SK-N-SH treated with all-trans-retinoic acid at 6 μM for 48 hours (cell line): Measurements from ENCODE around the gene PIM3.

Source experiments
- ATAC-seq: fragments of 200-7000 bp; cut with Tn5 transposase; 3 replicates; pipeline ENCODE4 v1.9.1; 2020; ENCODE audit warnings: mild to moderate bottlenecking, moderate library complexity
- ARNTL ChIP-seq: fragments of 450-650 bp; formaldehyde crosslinking; IDR thresholded peaks from 2 replicates; pipeline ENCODE4 v1.5.0; 2020; ENCODE audit warnings: low read depth, mild to moderate bottlenecking, moderate library complexity, borderline replicate concordance
- BACH2 ChIP-seq: fragments of 250-450 bp; sonication (Bioruptor Pico); IDR thresholded peaks from 2 replicates; pipeline ENCODE4 v1.9.0; 2021; ENCODE audit warnings: mild to moderate bottlenecking, borderline replicate concordance
- CSDC2 ChIP-seq: fragments of 250-450 bp; sonication (Bioruptor Pico); IDR thresholded peaks from 2 replicates; pipeline ENCODE4 v1.5.0; 2020; ENCODE audit warnings: mild to moderate bottlenecking, moderate library complexity
- ESRRG ChIP-seq: fragments of 250-450 bp; sonication (Bioruptor Pico); IDR thresholded peaks from 2 replicates; pipeline ENCODE4 v1.6.1; 2021; ENCODE audit warnings: mild to moderate bottlenecking
- GLIS3 ChIP-seq: fragments of 250-450 bp; sonication (Bioruptor Pico); IDR thresholded peaks from 2 replicates; pipeline ENCODE4 v1.5.0; 2020; ENCODE audit warnings: mild to moderate bottlenecking, moderate library complexity
- ISL1 ChIP-seq: fragments of 250-450 bp; sonication (Bioruptor Pico); IDR thresholded peaks from 2 replicates; pipeline ENCODE4 v2.1.2; 2022; ENCODE audit warnings: mild to moderate bottlenecking, moderate library complexity
- OSR1 ChIP-seq: fragments of 250-450 bp; sonication (Bioruptor Pico); IDR thresholded peaks from 2 replicates; pipeline ENCODE4 v1.8.0; 2022; ENCODE audit warnings: moderate library complexity, mild to moderate bottlenecking, inconsistent platforms
- PPARA ChIP-seq: fragments of 250-450 bp; sonication (Bioruptor Pico); IDR thresholded peaks from 2 replicates; pipeline ENCODE4 v1.5.0; 2020; ENCODE audit warnings: mild to moderate bottlenecking, borderline replicate concordance
- RARB ChIP-seq: fragments of 250-450 bp; sonication (Bioruptor Pico); IDR thresholded peaks from 2 replicates; pipeline ENCODE4 v1.8.0; 2021; ENCODE audit warnings: mild to moderate bottlenecking, moderate library complexity
- SNAI2 ChIP-seq: fragments of 250-450 bp; sonication (Bioruptor Pico); IDR thresholded peaks from 2 replicates; pipeline ENCODE4 v1.5.0; 2020; ENCODE audit warnings: mild to moderate bottlenecking, moderate library complexity
- TCF4 ChIP-seq: fragments of 250-450 bp; sonication (Bioruptor Pico); IDR thresholded peaks from 2 replicates; pipeline ENCODE4 v1.8.0; 2021; ENCODE audit warnings: mild to moderate bottlenecking, moderate library complexity, borderline replicate concordance
- TOX ChIP-seq: fragments of 250-450 bp; sonication (Bioruptor Pico); IDR thresholded peaks from 2 replicates; pipeline ENCODE4 v1.8.0; 2021; ENCODE audit warnings: mild to moderate bottlenecking, moderate library complexity, borderline replicate concordance
- ZC3H10 ChIP-seq: fragments of 250-450 bp; sonication (Bioruptor Pico); IDR thresholded peaks from 2 replicates; pipeline ENCODE4 v1.5.1; 2021; ENCODE audit warnings: mild to moderate bottlenecking, moderate library complexity
- ZFP3 ChIP-seq: fragments of 250-450 bp; sonication (Bioruptor Pico); IDR thresholded peaks from 2 replicates; pipeline ENCODE4 v1.5.0; 2020; ENCODE audit warnings: mild to moderate bottlenecking, moderate library complexity
- ZFP30 ChIP-seq: fragments of 450-650 bp; formaldehyde crosslinking; IDR thresholded peaks from 2 replicates; pipeline ENCODE4 v1.5.0; 2022; ENCODE audit warnings: mild to moderate bottlenecking, moderate library complexity
- ZNF565 ChIP-seq: fragments of 450-650 bp; formaldehyde crosslinking; conservative IDR thresholded peaks from 2 replicates; pipeline ENCODE4 v1.5.0; 2020; ENCODE audit warnings: low read depth, mild to moderate bottlenecking, moderate library complexity
- ZNF8 ChIP-seq: fragments of 450-650 bp; formaldehyde crosslinking; IDR thresholded peaks from 2 replicates; pipeline ENCODE4 v1.5.0; 2020; ENCODE audit warnings: mild to moderate bottlenecking, moderate library complexity
- TF ChIP-seq, protein P1 (sequence below): fragments of 250-450 bp; sonication (Bioruptor Pico); IDR thresholded peaks from 2 replicates; pipeline ENCODE4 v1.5.1; 2020; ENCODE audit warnings: low read depth, mild to moderate bottlenecking, moderate library complexity
- TF ChIP-seq, protein P2 (sequence below): fragments of 250-450 bp; sonication (Bioruptor Pico); IDR thresholded peaks from 2 replicates; pipeline ENCODE4 v1.5.0; 2020; ENCODE audit warnings: mild to moderate bottlenecking, moderate library complexity
- TF ChIP-seq, protein P3 (sequence below): fragments of 250-450 bp; sonication (Bioruptor Pico); IDR thresholded peaks from 2 replicates; pipeline ENCODE4 v1.5.1; 2021; ENCODE audit warnings: mild to moderate bottlenecking, moderate library complexity

The PIM3 gene

DNA sequence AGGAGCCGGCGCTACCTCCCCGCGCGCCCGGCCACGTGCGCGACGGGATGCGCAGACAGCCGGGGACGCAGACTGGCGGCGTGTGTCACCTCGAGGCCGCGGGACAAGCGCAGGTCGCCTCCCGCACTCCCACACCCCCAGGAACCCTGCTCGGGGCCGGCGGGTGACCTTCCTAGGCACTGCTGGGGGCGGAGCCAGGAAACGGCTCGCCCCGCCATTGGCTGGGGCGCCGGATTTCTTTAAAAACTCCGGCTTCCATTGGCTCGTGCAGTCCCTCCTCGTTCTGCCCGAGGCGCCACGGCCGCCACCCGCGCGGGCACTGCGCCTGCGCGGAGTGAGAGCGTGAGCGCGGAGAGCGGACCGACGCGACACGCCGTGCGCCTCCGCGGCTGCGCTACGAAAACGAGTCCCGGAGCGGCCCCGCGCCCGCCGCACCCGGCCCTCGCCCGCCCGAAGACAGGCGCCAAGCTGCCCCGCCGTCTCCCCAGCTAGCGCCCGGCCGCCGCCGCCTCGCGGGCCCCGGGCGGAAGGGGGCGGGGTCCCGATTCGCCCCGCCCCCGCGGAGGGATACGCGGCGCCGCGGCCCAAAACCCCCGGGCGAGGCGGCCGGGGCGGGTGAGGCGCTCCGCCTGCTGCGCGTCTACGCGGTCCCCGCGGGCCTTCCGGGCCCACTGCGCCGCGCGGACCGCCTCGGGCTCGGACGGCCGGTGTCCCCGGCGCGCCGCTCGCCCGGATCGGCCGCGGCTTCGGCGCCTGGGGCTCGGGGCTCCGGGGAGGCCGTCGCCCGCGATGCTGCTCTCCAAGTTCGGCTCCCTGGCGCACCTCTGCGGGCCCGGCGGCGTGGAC is at the start of gene PIM3:
PIM3 (plus strand) TSS at position 614 of the 846 bp plus-strand sequence; CDS start at position 790, 176 bp downstream.
- TF ChIP-seq ZC3H10 (CRISPR knock-in tag): 0 out of 2 replicates have a peak, but pooled peaks have one; percentile 16
- no peak for TF ChIP-seq OSR1 (CRISPR knock-in tag)
- peak; percentile 92 for ATAC-seq

DNA sequence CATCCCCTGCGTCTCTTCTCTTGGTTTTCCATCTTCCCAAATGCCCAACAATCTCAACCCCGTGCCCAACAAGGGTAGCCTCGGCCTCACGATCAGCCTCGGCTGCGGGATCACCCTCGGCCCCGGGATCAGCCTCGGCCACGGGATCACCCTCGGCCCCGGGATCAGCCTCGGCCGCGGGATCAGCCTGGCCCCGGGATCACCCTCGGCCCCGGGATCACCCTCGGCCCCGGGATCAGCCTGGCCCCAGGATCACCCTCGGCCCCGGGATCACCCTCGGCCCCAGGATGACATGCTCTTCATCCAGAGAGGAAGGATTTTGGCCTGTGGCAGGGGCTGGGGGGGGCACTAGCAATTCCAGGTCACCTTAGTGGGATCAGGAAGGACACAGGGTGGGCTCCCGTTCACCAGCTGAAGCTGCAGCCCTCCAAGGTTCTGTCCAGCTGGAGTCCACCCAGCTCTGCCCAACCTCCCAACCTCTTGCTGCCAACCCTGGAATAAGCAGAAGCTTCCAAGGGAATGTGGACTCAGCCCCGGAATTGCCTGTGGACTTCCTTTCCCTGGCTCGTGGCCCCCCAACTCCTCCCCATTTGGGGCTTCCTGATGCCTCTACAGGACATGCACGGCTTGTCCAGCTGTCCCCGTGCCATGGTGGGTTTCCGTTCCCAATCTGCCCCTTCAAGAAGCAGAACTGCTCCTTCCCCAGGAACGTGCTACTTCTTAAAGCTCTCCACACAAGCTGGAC is 48.5 kb upstream of the PIM3 start:
- ATAC-seq: no peak
- TF ChIP-seq, protein P1, sequence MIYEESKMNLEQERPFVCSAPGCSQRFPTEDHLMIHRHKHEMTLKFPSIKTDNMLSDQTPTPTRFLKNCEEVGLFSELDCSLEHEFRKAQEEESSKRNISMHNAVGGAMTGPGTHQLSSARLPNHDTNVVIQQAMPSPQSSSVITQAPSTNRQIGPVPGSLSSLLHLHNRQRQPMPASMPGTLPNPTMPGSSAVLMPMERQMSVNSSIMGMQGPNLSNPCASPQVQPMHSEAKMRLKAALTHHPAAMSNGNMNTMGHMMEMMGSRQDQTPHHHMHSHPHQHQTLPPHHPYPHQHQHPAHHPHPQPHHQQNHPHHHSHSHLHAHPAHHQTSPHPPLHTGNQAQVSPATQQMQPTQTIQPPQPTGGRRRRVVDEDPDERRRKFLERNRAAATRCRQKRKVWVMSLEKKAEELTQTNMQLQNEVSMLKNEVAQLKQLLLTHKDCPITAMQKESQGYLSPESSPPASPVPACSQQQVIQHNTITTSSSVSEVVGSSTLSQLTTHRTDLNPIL (CRISPR knock-in tag): no peak
- no peak for TF ChIP-seq ARNTL (CRISPR knock-in tag)
- TF ChIP-seq ISL1 (CRISPR knock-in tag): no peak
- no peak for TF ChIP-seq TCF4 (CRISPR knock-in tag)
- TF ChIP-seq ZNF8: no peak
- TF ChIP-seq ZC3H10 (CRISPR knock-in tag): no peak
- no peak for TF ChIP-seq ZFP3 (CRISPR knock-in tag)
- no peak for TF ChIP-seq ZFP30 (CRISPR knock-in tag)
- TF ChIP-seq OSR1 (CRISPR knock-in tag): no peak
- TF ChIP-seq TOX (CRISPR knock-in tag): no peak
- no peak for TF ChIP-seq ZNF565
- no peak for TF ChIP-seq CSDC2
- TF ChIP-seq ESRRG (CRISPR knock-in tag): no peak

DNA sequence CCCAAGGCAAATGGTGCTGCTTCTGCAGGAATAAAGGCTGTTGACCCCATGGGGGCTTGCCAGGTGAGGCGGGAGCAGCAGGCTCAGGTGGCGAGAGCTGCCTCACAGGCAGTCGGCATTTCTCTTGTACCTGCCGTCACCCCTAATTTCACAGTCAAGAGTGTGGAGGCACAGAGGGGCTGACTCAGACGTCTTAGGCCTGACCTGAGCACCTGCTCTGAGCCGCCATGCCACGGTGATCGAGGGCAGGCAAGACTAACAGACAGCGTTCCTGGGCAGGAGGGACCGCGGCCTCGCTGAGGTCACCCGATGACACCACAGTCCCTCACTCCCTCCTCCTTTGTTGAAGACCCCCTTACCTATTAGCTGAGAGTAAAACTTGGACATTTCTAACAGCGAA is 47.5 kb upstream of the PIM3 start:
- TF ChIP-seq ESRRG (CRISPR knock-in tag) (no peak), ZFP3 (CRISPR knock-in tag) (no peak), ISL1 (CRISPR knock-in tag) (no peak)
- TF ChIP-seq, protein P2, sequence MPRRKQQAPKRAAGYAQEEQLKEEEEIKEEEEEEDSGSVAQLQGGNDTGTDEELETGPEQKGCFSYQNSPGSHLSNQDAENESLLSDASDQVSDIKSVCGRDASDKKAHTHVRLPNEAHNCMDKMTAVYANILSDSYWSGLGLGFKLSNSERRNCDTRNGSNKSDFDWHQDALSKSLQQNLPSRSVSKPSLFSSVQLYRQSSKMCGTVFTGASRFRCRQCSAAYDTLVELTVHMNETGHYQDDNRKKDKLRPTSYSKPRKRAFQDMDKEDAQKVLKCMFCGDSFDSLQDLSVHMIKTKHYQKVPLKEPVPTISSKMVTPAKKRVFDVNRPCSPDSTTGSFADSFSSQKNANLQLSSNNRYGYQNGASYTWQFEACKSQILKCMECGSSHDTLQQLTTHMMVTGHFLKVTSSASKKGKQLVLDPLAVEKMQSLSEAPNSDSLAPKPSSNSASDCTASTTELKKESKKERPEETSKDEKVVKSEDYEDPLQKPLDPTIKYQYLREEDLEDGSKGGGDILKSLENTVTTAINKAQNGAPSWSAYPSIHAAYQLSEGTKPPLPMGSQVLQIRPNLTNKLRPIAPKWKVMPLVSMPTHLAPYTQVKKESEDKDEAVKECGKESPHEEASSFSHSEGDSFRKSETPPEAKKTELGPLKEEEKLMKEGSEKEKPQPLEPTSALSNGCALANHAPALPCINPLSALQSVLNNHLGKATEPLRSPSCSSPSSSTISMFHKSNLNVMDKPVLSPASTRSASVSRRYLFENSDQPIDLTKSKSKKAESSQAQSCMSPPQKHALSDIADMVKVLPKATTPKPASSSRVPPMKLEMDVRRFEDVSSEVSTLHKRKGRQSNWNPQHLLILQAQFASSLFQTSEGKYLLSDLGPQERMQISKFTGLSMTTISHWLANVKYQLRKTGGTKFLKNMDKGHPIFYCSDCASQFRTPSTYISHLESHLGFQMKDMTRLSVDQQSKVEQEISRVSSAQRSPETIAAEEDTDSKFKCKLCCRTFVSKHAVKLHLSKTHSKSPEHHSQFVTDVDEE: no peak
- no peak for ATAC-seq

DNA sequence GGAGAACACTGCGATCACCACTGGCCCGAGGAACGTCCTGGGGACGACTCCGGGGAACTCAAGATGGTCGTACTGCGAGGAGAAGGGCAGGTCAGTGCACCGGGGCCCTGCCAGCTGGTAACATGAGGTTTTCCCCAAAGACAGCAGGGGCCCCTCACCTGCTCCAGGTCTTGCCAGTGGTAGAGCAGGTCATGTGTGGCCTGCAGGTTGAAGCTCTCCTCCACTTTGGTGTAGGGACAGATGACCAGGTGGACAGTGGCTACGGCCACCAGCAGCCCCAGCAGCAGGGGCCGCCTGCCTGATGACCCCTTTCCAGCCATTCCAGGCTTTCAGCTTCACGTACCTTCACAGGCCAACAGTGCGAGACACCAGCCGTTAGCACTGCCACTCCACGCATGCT is 47.1 kb upstream of the PIM3 start:
- TF ChIP-seq, protein P3, sequence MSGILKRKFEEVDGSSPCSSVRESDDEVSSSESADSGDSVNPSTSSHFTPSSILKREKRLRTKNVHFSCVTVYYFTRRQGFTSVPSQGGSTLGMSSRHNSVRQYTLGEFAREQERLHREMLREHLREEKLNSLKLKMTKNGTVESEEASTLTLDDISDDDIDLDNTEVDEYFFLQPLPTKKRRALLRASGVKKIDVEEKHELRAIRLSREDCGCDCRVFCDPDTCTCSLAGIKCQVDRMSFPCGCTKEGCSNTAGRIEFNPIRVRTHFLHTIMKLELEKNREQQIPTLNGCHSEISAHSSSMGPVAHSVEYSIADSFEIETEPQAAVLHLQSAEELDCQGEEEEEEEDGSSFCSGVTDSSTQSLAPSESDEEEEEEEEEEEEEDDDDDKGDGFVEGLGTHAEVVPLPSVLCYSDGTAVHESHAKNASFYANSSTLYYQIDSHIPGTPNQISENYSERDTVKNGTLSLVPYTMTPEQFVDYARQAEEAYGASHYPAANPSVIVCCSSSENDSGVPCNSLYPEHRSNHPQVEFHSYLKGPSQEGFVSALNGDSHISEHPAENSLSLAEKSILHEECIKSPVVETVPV: no peak
- TF ChIP-seq ZFP30 (CRISPR knock-in tag): no peak
- TF ChIP-seq TCF4 (CRISPR knock-in tag): no peak
- TF ChIP-seq BACH2: no peak
- TF ChIP-seq GLIS3 (CRISPR knock-in tag): no peak
- no peak for TF ChIP-seq SNAI2
- TF ChIP-seq, protein P2: no peak
- no peak for TF ChIP-seq ISL1 (CRISPR knock-in tag)
- no peak for TF ChIP-seq RARB (CRISPR knock-in tag)
- no peak for TF ChIP-seq CSDC2
- no peak for TF ChIP-seq PPARA (CRISPR knock-in tag)
- TF ChIP-seq, protein P1 (CRISPR knock-in tag): no peak
- TF ChIP-seq ZNF565: no peak
- ATAC-seq: no peak
